GM23338 (cell line): ENCODE results near the gene TMPRSS5.

Experiments
- CREB1 ChIP-seq: fragments of 250-450 bp; sonication (Bioruptor Pico); IDR thresholded peaks from 2 replicates; pipeline ENCODE4 v1.5.0; 2020; ENCODE audit warnings: low read depth, mild to moderate bottlenecking, moderate library complexity
- EZH2 ChIP-seq: fragments of 200-600 bp; sonication (generic); IDR thresholded peaks from one replicate; pipeline ENCODE4 v1.8.0; 2017; ENCODE audit warnings: antibody characterized with exemption, mild to moderate bottlenecking, low read depth; ENCODE audit not compliant: unreplicated experiment
- EZH2phosphoT487 ChIP-seq: fragments of 200-600 bp; sonication (generic); IDR thresholded peaks from one replicate; pipeline ENCODE4 v1.8.1; 2018; ENCODE audit warnings: antibody characterized with exemption; ENCODE audit not compliant: unreplicated experiment
- POLR2AphosphoS5 ChIP-seq: IDR thresholded peaks from 2 replicates; pipeline ENCODE4 v1.6.1; 2016; ENCODE audit warnings: antibody characterized with exemption, low read depth
- STAT1 ChIP-seq: IDR thresholded peaks from one replicate; pipeline ENCODE4 v1.6.1; 2016; ENCODE audit warnings: antibody characterized with exemption; ENCODE audit not compliant: unreplicated experiment
- ZNF114 ChIP-seq: fragments of 250-450 bp; sonication (Bioruptor Pico); IDR thresholded peaks from 2 replicates; pipeline ENCODE4 v1.5.0; 2020; ENCODE audit warnings: mild to moderate bottlenecking, moderate library complexity
- TF ChIP-seq, protein P1 (sequence below), 2 experiments: fragments of 200-600 bp in 1 of 2; sonication (generic) in 1 of 2; conservative IDR thresholded peaks; 2 replicates each; pipeline versions ENCODE4 v1.5.1 to v1.6.1; 2016 to 2017; ENCODE audit warnings: antibody characterized with exemption in 2 of 2, low read depth in 2 of 2, mild to moderate bottlenecking in 2 of 2, moderate library complexity in 1 of 2
- TF ChIP-seq, protein P2 (sequence below): IDR thresholded peaks from one replicate; pipeline ENCODE4 v1.6.1; 2018; ENCODE audit warnings: antibody characterized with exemption; ENCODE audit not compliant: unreplicated experiment

DNA sequence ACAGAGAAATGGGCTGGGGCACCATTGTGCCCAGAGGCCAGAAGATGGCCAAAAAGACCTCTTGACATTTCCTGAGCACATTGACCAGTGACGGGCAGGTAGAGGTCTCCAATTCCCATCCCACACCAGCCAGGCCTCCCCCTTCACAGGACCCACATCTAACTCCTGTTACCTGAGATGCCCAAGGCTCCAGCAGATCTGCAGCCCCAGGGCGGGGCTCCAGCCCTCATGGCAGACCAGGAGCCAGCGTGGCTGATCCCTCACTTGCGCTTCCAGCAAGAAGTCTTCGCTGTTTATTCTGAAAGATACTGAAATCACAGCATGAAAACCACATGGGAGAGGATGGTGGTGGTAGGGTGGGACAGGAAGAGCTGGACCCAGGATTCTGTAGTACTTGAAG, 9.0 kb downstream of the TMPRSS5 start:
- TF ChIP-seq, protein P1, sequence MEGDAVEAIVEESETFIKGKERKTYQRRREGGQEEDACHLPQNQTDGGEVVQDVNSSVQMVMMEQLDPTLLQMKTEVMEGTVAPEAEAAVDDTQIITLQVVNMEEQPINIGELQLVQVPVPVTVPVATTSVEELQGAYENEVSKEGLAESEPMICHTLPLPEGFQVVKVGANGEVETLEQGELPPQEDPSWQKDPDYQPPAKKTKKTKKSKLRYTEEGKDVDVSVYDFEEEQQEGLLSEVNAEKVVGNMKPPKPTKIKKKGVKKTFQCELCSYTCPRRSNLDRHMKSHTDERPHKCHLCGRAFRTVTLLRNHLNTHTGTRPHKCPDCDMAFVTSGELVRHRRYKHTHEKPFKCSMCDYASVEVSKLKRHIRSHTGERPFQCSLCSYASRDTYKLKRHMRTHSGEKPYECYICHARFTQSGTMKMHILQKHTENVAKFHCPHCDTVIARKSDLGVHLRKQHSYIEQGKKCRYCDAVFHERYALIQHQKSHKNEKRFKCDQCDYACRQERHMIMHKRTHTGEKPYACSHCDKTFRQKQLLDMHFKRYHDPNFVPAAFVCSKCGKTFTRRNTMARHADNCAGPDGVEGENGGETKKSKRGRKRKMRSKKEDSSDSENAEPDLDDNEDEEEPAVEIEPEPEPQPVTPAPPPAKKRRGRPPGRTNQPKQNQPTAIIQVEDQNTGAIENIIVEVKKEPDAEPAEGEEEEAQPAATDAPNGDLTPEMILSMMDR (conservative IDR thresholded peaks at IDR 0.05; ENCODE audit: low read depth in 2 of 2): no peak
- TF ChIP-seq EZH2phosphoT487 (no peak), EZH2 (no peak), POLR2AphosphoS5 (no peak), STAT1 (no peak), CREB1 (CRISPR knock-in tag) (no peak), ZNF114 (CRISPR knock-in tag) (no peak)
- TF ChIP-seq, protein P2, sequence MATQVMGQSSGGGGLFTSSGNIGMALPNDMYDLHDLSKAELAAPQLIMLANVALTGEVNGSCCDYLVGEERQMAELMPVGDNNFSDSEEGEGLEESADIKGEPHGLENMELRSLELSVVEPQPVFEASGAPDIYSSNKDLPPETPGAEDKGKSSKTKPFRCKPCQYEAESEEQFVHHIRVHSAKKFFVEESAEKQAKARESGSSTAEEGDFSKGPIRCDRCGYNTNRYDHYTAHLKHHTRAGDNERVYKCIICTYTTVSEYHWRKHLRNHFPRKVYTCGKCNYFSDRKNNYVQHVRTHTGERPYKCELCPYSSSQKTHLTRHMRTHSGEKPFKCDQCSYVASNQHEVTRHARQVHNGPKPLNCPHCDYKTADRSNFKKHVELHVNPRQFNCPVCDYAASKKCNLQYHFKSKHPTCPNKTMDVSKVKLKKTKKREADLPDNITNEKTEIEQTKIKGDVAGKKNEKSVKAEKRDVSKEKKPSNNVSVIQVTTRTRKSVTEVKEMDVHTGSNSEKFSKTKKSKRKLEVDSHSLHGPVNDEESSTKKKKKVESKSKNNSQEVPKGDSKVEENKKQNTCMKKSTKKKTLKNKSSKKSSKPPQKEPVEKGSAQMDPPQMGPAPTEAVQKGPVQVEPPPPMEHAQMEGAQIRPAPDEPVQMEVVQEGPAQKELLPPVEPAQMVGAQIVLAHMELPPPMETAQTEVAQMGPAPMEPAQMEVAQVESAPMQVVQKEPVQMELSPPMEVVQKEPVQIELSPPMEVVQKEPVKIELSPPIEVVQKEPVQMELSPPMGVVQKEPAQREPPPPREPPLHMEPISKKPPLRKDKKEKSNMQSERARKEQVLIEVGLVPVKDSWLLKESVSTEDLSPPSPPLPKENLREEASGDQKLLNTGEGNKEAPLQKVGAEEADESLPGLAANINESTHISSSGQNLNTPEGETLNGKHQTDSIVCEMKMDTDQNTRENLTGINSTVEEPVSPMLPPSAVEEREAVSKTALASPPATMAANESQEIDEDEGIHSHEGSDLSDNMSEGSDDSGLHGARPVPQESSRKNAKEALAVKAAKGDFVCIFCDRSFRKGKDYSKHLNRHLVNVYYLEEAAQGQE: no peak
